OCI-LY1 (cell line): ENCODE results near the gene COL18A1.

Experiments used
- CTCF ChIP-seq: fragments of 200-600 bp; sonication (generic), shearing (Covaris generic); IDR thresholded peaks from 2 replicates; pipeline ENCODE4 v1.5.1; 2017; ENCODE audit warnings: mild to moderate bottlenecking, antibody characterized with exemption, low read length, moderate library complexity, mixed read lengths
- EZH2 ChIP-seq: fragments of 200-600 bp; sonication (generic), shearing (Covaris generic); IDR thresholded peaks from 2 replicates; pipeline ENCODE4 v1.8.0; 2017; ENCODE audit warnings: borderline replicate concordance, mixed run types, mild to moderate bottlenecking, antibody characterized with exemption, low read length, moderate library complexity, mixed read lengths

- no peak for TF ChIP-seq EZH2
- no peak for TF ChIP-seq CTCF
These were observed 8.4 kb upstream of the COL18A1 start for GRCh38 chr21:45396620-45396995.
